ENCODE results near the gene SLC27A2.
A peak's percentile ranks its signal among the peaks of the same experiment; 100 is the strongest.
"Not testable (repeated sequence)": the region's sequence is repeated elsewhere in the genome, so short reads cannot be mapped to it uniquely, and the experiment has no call there.

SLC27A2 gene

GRCh38 chr15:50181969-50182218, at the start of gene SLC27A2:
Gene SLC27A2 (plus strand): TSS chr15:50182196. CDS start chr15:50182428, 232 bp downstream.
- peak; percentile 1 for DNase-seq (ENCODE audit: low spot score)

- not testable (repeated sequence) for DNase-seq (ENCODE audit: low spot score)
Observed at GRCh38 chr15:50132251-50132984, 49.6 kb upstream of the SLC27A2 start.

- peak; percentile 64 for DNase-seq (ENCODE audit: low spot score)
Observed at GRCh38 chr15:50134524-50135024, 47.4 kb upstream of the SLC27A2 start.

- no peak for DNase-seq (ENCODE audit: low spot score)
Observed at GRCh38 chr15:50135031-50135551, 46.9 kb upstream of the SLC27A2 start.

GRCh38 chr15:50137330-50137761, 44.6 kb upstream of the SLC27A2 start:
- peak; percentile 70 for DNase-seq (ENCODE audit: low spot score)

- DNase-seq (ENCODE audit: low spot score), result no peak
Observed at GRCh38 chr15:50137893-50138292, 44.1 kb upstream of the SLC27A2 start.

GRCh38 chr15:50138391-50138790, 43.6 kb upstream of the SLC27A2 start:
- DNase-seq (ENCODE audit: low spot score), result no peak

GRCh38 chr15:50140098-50140497, 41.9 kb upstream of the SLC27A2 start:
- DNase-seq (ENCODE audit: low spot score), result no peak

- no peak for DNase-seq (ENCODE audit: low spot score)
Observed at GRCh38 chr15:50140983-50141382, 41.0 kb upstream of the SLC27A2 start.

- no peak for DNase-seq (ENCODE audit: low spot score)
Observed at GRCh38 chr15:50141856-50142255, 40.1 kb upstream of the SLC27A2 start.

- DNase-seq (ENCODE audit: low spot score), result no peak
Observed at GRCh38 chr15:50143255-50143860, 38.6 kb upstream of the SLC27A2 start.

- DNase-seq (ENCODE audit: low spot score), result no peak
Observed at GRCh38 chr15:50144341-50145120, 37.5 kb upstream of the SLC27A2 start.

GRCh38 chr15:50145451-50145872, 36.5 kb upstream of the SLC27A2 start:
- peak; percentile 76 for DNase-seq (ENCODE audit: low spot score)

GRCh38 chr15:50146632-50147031, 35.4 kb upstream of the SLC27A2 start:
- DNase-seq (ENCODE audit: low spot score), result no peak

GRCh38 chr15:50148362-50148963, 33.5 kb upstream of the SLC27A2 start:
- DNase-seq (ENCODE audit: low spot score), result peak; percentile 44

GRCh38 chr15:50149090-50149489, 32.9 kb upstream of the SLC27A2 start:
- no peak for DNase-seq (ENCODE audit: low spot score)

GRCh38 chr15:50150349-50150748, 31.6 kb upstream of the SLC27A2 start:
- DNase-seq (ENCODE audit: low spot score), result no peak

GRCh38 chr15:50150851-50151250, 31.1 kb upstream of the SLC27A2 start:
- DNase-seq (ENCODE audit: low spot score), result no peak

GRCh38 chr15:50151476-50151875, 30.5 kb upstream of the SLC27A2 start:
- DNase-seq (ENCODE audit: low spot score), result no peak

- DNase-seq (ENCODE audit: low spot score), result not testable (repeated sequence)
Observed at GRCh38 chr15:50158236-50158635, 23.8 kb upstream of the SLC27A2 start.

GRCh38 chr15:50162969-50163718, 18.9 kb upstream of the SLC27A2 start:
- no peak for DNase-seq (ENCODE audit: low spot score)

Measured in kidney capillary endothelial cell (primary cell).